Forelimb muscle (tissue), 1 donor: Measurements from ENCODE around the gene KANSL3. TPM values are rescaled to one million over a fixed set of nuclear protein-coding genes. Genes with fewer than 3 reads are reported as not detected.
"Not testable (repeated sequence)": the region's sequence is repeated elsewhere in the genome, so short reads cannot be mapped to it uniquely, and the experiment has no call there.

Source experiments
- DNase-seq: peaks from one replicate; pipeline ENCODE4 v3.0.0-alpha.2; 2013; ENCODE audit warnings: low read depth
- polyA plus RNA-seq: library from polyadenylated mRNA; unstranded; fragments of 120-200 nt; gene quantifications from one replicate; pipeline ENCODE4 v1.2.1, GENCODE V29; 2013; ENCODE audit not compliant: insufficient read length

Gene KANSL3
- polyA plus RNA-seq, 1 donor: 32.4 TPM

GRCh38 chr2:96654791-96655190, 16.7 kb upstream of the KANSL3 start:
- DNase-seq: not testable (repeated sequence)

DNA sequence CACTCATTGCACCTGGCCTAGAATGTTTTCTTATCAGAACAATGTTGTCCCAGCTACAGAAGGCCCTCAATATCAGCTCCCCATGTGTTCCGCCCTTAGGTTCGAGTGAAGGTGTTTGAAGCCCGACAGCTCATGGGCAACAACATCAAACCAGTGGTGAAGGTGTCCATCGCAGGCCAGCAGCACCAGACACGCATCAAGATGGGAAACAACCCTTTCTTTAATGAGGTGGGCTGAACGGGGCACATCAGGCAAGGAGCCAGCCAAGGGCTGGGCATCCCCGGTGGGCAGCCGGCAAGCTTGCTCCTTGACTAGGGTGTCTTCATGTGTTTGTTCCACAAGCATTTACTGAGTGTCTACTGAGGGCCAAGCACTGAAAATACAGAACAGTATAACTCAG, 13.7 kb upstream of the KANSL3 start:
- DNase-seq: no peak

GRCh38 chr2:96649342-96649741, 11.2 kb upstream of the KANSL3 start:
- no peak for DNase-seq

GRCh38 chr2:96648306-96648930, 10.3 kb upstream of the KANSL3 start:
- DNase-seq: no peak

- DNase-seq: no peak
These were observed 9.6 kb upstream of the KANSL3 start for GRCh38 chr2:96647681-96648080.

GRCh38 chr2:96642564-96643360, 4.7 kb upstream of the KANSL3 start, which contains the start of gene FER1L5:
Gene FER1L5 (plus strand): TSS chr2:96642764. CDS start chr2:96642837, 73 bp downstream.
- DNase-seq: no peak

DNA sequence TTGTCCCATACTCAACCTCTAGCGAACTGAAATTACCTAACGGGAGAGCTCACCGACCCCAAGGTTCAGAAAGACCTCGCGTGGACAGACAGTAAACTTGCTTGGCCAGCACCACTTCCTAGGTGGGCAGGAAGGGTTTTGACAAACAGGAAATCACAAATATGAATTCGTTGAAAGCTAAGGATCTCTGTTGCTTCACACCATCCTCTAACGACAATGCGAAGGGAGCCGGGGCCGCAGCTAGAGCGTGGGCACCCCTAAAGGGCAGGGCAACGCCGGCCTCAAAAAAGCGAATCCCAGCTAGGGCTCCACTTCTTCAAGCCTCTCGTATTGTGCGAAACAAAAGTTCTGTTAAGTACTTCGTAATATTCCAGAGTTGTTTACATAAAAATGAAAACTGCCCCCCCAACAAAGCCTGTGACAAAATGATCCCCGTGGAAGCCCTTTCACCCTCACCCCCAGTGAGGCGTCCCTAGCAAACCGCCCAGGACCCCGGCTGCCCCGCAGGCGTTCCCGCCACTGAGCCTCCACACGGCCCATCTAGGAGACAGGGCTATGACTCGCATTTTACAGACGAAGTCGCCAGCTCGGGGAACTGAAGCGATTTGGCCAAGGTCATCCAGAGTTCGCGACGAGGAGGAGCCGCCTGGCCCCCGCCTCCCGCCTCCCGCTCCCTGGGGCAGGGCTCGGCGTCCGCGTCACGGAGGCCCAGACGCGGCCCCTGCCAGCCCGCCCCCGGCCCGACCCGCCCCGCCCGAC, 548 bp downstream of the KANSL3 start:
- DNase-seq: peak; percentile 51

DNA sequence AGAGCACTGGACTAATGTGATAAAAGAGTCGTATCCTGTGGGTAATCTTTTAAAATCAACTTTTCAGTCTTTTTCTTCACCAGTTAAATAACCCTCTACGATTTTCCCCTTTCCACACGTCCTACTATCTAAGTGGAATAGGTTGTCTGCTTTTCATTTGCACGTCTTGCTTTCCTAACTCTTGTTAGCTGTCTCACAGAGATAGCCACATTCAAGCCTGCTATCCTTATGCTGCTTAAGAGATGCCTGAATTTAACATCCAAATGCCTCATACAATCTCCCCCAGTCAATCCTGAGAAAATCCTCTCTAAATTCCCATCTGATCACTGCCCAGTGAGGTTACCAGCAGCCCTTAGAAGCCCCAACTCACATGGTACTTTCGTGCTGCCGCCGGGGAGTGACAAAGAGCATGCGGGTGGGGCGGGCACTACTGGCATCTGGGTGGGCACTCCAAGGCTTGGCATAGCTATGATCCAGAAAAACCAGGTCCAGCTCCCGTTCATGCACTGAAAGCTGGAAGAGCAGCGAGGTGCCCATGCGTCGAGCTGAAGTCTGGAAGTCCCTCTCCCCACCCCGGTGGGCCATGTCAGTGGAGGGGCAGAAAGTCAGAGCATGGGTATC, 1.5 kb downstream of the KANSL3 start:
- no peak for DNase-seq

DNA sequence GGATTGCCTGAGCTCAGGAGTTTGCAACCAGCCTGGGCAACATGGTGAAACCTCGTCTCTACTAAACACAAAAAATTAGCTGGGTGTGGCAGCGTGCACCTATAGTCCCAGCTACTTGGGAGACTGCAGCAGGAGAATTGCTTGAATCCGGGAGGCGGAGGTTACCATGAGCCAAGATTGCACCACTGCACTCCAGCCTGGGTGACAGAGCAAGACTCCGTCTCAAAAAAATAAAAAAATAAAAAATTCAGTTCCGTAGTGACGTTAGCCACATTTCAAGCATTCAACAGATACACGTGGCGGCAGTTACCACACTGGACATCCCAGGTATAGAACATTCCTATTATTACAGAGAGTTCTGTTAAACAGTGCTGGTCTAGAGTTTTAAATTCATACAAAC, 4.5 kb downstream of the KANSL3 start:
- DNase-seq: no peak

GRCh38 chr2:96631804-96632435, 6.2 kb downstream of the KANSL3 start:
- no peak for DNase-seq

- no peak for DNase-seq
These were observed 11.6 kb downstream of the KANSL3 start for GRCh38 chr2:96626553-96626942.

DNA sequence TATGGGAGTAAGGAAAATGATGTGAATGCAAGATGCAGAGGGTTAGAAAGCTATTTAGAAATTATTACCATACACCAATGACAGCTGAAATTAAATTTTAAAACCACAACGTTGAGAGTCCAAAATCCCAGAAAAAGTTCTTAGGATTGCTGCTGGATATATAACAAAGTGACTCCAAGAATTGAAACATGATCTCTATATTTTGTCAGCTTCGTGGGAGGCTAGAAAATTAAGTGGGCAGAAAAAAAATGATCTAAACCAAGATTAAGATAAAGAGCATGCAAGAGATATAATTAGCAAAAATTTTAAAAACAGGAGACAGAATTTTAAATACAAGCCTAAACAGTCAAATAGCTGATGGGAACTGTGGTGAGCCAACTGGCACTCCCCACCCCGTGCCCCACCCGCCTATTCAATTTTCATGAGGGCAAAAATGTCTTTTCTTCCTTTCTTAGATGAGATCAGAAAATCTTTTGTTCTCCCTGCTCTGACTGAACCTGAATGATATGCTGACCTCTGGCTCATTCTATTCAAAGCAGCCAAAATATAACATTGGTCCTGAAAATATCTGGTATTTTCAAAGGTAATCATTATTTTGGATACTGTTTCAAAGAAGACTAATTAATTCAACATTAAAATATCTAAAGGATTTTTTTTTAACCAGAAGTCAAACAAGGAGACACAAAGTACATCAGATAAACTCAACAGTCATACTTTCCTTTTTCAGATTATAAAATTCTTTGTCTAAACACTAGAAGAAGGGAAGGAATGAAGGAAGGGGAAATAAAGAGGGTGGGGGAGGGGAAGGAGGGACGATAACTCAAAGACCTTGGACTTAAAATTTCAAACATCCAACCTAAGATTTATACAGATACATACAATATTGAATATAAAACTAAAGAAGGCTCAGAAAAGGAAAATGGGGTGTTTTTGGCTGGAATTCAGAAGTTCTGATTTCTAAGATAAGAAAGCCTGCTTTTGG, 12.2 kb downstream of the KANSL3 start:
- no peak for DNase-seq

GRCh38 chr2:96623116-96623515, 15.0 kb downstream of the KANSL3 start:
- DNase-seq: no peak

GRCh38 chr2:96622544-96622943, 15.6 kb downstream of the KANSL3 start:
- no peak for DNase-seq

DNA sequence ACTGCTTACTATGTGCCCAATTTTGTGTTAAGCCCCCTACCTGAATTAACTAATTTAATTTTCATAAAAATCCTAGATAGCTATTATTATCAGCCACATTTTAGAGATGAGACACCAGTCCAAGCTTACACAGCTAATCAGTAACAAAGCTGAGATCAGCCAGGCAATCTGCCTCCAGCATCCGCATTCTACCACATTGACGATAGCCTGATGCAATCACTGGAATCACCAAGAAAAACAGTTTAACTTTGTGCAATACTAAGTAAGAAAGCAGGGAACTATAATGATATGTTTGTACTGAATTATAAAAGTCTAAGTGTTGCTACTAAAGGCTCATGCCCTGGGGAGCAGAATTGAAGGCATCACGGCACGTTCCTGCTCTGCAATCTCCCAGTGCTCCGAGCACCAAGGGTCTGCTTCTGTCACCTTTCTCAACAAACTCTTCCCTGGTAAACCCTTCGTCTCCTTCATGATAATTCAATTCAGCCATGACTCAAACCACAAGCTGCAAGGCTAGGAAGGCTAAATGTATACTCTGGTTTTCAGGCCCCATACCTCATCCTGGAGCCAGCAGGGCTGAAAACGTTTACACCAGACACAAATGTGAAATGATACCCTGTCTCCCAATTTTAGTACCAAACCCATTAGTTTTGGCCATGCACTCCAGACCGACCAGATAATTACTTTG, 19.4 kb downstream of the KANSL3 start:
- DNase-seq: no peak

DNA sequence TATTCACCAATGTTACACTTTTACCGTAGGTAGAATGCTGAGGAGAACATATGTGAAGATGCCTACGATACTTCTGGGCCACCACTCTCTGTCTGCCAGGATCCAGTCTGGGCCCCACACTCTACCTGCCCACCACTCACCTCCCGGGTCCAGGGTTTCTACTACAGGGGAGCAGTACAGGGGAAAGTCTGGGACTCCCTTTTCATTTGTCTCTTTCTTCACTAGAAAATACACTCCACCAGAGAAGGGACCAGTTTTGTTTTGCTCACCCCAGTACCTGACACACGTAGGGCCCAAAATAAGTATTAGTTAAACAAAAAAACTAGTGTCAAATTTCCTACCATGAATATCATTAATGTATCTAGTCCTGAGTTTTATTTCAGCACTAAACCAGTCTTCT, 21.1 kb downstream of the KANSL3 start:
- no peak for DNase-seq

DNA sequence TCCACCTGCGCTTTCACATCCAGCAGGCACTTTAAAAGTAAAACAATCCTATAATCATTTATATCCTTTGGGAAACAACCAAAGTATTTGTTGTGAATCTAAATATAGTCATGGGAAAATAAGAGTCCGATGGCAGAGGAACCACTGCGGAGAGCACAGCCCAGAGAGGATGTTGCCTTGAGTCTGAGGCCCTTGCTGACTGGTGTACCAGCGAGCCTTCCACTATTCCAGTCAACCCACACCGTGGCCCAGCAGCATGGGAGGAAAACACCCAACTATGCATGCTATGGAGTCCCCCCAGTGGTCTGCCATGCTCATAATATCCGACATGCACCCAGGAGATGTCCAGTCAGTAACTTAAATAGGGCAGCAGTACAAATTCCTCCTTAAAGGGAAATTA, 21.6 kb downstream of the KANSL3 start:
- no peak for DNase-seq

DNA sequence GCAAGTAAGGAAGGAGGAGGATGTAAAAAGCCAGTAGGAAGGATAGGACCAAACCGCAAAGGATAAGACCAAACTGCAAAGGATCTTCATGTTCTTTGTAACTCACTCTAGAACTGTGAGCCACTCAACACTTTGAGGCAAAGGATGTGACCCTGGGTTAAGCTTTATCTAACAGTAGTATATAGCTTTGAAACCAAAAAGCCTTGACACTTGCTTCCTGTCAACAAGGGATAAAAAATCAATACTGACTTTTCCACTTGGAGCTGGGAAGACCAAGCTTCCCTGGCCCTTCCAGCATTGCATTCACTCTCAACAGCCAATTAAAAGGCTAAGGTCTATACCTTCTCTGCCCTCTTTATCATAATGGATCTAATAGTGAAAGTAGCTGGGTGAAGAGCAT, 22.0 kb downstream of the KANSL3 start:
- no peak for DNase-seq

GRCh38 chr2:96608469-96609455, 29.4 kb downstream of the KANSL3 start:
- DNase-seq: no peak
